ENCODE data around the gene ADAM30. TPM values are rescaled to one million over a fixed set of nuclear protein-coding genes. Genes with fewer than 3 reads are reported as not detected.

The ADAM30 gene
- total RNA-seq, 4 donors from 2014 or later: not detected

GRCh38 chr1:119910618-119911017, 14.3 kb upstream of the ADAM30 start:
- DNase-seq: no peak
- no peak for TF ChIP-seq POLR2A (IDR thresholded peaks at IDR 0.05)
- TF ChIP-seq CTCF (IDR thresholded peaks at IDR 0.05): no peak
- intact Hi-C loops (cut with DNase I; ENCODE audit: low total_unique reads): no loop called here
- Histone ChIP-seq H3K27me3 (no peaks in the 10 kb centered on the region), H3K36me3 (no peaks in the 10 kb centered on the region), H3K4me3 (no peak overlapping the region), H3K9me3 (no peaks in the 10 kb centered on the region), H3K4me1 (no peaks in the 10 kb centered on the region), H3K27ac (no peak overlapping the region)

- no peaks in the 10 kb centered on the region for H3K4me1 ChIP-seq
- no peaks in the 10 kb centered on the region for H3K27me3 ChIP-seq
- no peaks in the 10 kb centered on the region for H3K36me3 ChIP-seq
- no peak overlapping the region for H3K4me3 ChIP-seq
- no peaks in the 10 kb centered on the region for H3K9me3 ChIP-seq
- no peak for TF ChIP-seq POLR2A (IDR thresholded peaks at IDR 0.05)
- no peak for TF ChIP-seq CTCF (IDR thresholded peaks at IDR 0.05)
- intact Hi-C loops (cut with DNase I; ENCODE audit: low total_unique reads): no loop called here
- H3K27ac ChIP-seq: no peak overlapping the region
- DNase-seq: no peak
These were observed 13.7 kb upstream of the ADAM30 start for GRCh38 chr1:119909890-119910596.

- no peaks in the 10 kb centered on the region for H3K27me3 ChIP-seq
- no peaks in the 10 kb centered on the region for H3K4me1 ChIP-seq
- no peak for TF ChIP-seq CTCF (IDR thresholded peaks at IDR 0.05)
- no peak for TF ChIP-seq POLR2A (IDR thresholded peaks at IDR 0.05)
- H3K9me3 ChIP-seq: no peaks in the 10 kb centered on the region
- H3K36me3 ChIP-seq: no peaks in the 10 kb centered on the region
- no peak overlapping the region for H3K4me3 ChIP-seq
- H3K27ac ChIP-seq: no peak overlapping the region
- DNase-seq: no peak
- intact Hi-C loops (cut with DNase I; ENCODE audit: low total_unique reads): no loop called here
These were observed 12.3 kb upstream of the ADAM30 start for GRCh38 chr1:119908661-119909060.

GRCh38 chr1:119906927-119907652, 10.8 kb upstream of the ADAM30 start:
- TF ChIP-seq CTCF (IDR thresholded peaks at IDR 0.05): no peak
- TF ChIP-seq POLR2A (IDR thresholded peaks at IDR 0.05): no peak
- H3K36me3 ChIP-seq: no peaks in the 10 kb centered on the region

GRCh38 chr1:119903443-119903835, 7.1 kb upstream of the ADAM30 start:
- TF ChIP-seq CTCF (IDR thresholded peaks at IDR 0.05) (no peak), POLR2A (IDR thresholded peaks at IDR 0.05) (no peak)
- no peak overlapping the region for H3K27ac ChIP-seq
- no peaks in the 10 kb centered on the region for H3K27me3 ChIP-seq
- H3K4me3 ChIP-seq: no peak overlapping the region
- intact Hi-C loops (cut with DNase I; ENCODE audit: low total_unique reads): no loop called here
- no peak for DNase-seq
- no peaks in the 10 kb centered on the region for H3K36me3 ChIP-seq
- no peaks in the 10 kb centered on the region for H3K9me3 ChIP-seq
- H3K4me1 ChIP-seq: no peaks in the 10 kb centered on the region

More at GRCh38 chr1:119906927-119907652, 10.8 kb upstream of the ADAM30 start:
- no peak for DNase-seq
- Histone ChIP-seq H3K27ac (no peak overlapping the region), H3K4me3 (no peak overlapping the region), H3K27me3 (no peaks in the 10 kb centered on the region), H3K4me1 (no peaks in the 10 kb centered on the region), H3K9me3 (no peaks in the 10 kb centered on the region)
- intact Hi-C loops (cut with DNase I; ENCODE audit: low total_unique reads): no loop called here

All from uterus (tissue), 4 donors.